Measurements from ENCODE around the gene CDC25A. TPM values are rescaled to one million over a fixed set of nuclear protein-coding genes. Genes with fewer than 3 reads are reported as not detected.

The CDC25A gene
- total RNA-seq, 2 donors from 2014 or later = 40.4 to 50.9 TPM

- Histone ChIP-seq H3K4me1 (ENCODE audit: control insufficient read depth, insufficient read depth, low read length) (no peaks in the 10 kb centered on the region), H3K27ac (ENCODE audit: low read depth, low read length) (no peak overlapping the region), H3K36me3 (ENCODE audit: control insufficient read depth, insufficient read depth, low read length) (no peaks in the 10 kb centered on the region), H3K4me3 (ENCODE audit: low read length) (no peak overlapping the region), H3K9ac (ENCODE audit: extremely low read depth, low read length, poor library complexity, severe bottlenecking) (no peak overlapping the region), H3K9me3 (ENCODE audit: control insufficient read depth, low read length) (no peaks in the 10 kb centered on the region), H3K27me3 (ENCODE audit: control insufficient read depth, insufficient read depth, low read length, poor library complexity, severe bottlenecking) (no peaks in the 10 kb centered on the region)
- no peaks in the 10 kb centered on the region for H3K36me3 Mint-ChIP-seq (ENCODE audit: low read depth)
- no peaks in the 10 kb centered on the region for H3K4me1 Mint-ChIP-seq
- H3K27ac Mint-ChIP-seq = no peak overlapping the region
- no peak overlapping the region for H3K4me3 Mint-ChIP-seq
- DNase-seq = no peak
- TF ChIP-seq CTCF (conservative IDR thresholded peaks at IDR 0.05) = no peak
- WGBS, 2 experiments (ENCODE audit: insufficient coverage in 1 of 2, insufficient read length in 1 of 2) = 92 to 100% methylated on average over 2 to 3 of the region's 3 CpGs
- no peaks in the 10 kb centered on the region for H3K9me3 Mint-ChIP-seq
- H3K27me3 Mint-ChIP-seq (ENCODE audit: insufficient read depth) = peaks cover 16% of the 10 kb centered on the region
Measured at GRCh38 chr3:48225587-48225986, 37.4 kb upstream of the CDC25A start.

GRCh38 chr3:48222616-48223513, 34.6 kb upstream of the CDC25A start, which contains the start of gene CAMP:
TSS of gene CAMP (plus strand) at chr3:48223495. CDS start at chr3:48223512, 17 bp downstream.
- H3K9ac ChIP-seq (ENCODE audit: extremely low read depth, low read length, poor library complexity, severe bottlenecking) = no peak within 1 kb of the TSS
- DNase-seq = no peak
- Mint-ChIP-seq H3K27ac (no peak within 1 kb of the TSS), H3K27me3 (ENCODE audit: insufficient read depth) (peaks cover 24% of the 10 kb centered on the region), H3K4me1 (no peaks in the 10 kb centered on the region), H3K36me3 (ENCODE audit: low read depth) (no peaks in the 10 kb centered on the region), H3K4me3 (no peak within 1 kb of the TSS), H3K9me3 (no peaks in the 10 kb centered on the region)
- H3K4me3 ChIP-seq (ENCODE audit: low read length) = no peak within 1 kb of the TSS
- H3K36me3 ChIP-seq (ENCODE audit: control insufficient read depth, insufficient read depth, low read length) = no peaks in the 10 kb centered on the region
- no peaks in the 10 kb centered on the region for H3K27me3 ChIP-seq (ENCODE audit: control insufficient read depth, insufficient read depth, low read length, poor library complexity, severe bottlenecking)
- WGBS, 2 experiments (ENCODE audit: insufficient coverage in 1 of 2, insufficient read length in 1 of 2) = 88 to 93% methylated on average over 8 to 11 of the region's 11 CpGs
- H3K4me1 ChIP-seq (ENCODE audit: control insufficient read depth, insufficient read depth, low read length) = no peaks in the 10 kb centered on the region
- no peaks in the 10 kb centered on the region for H3K9me3 ChIP-seq (ENCODE audit: control insufficient read depth, low read length)
- no peak within 1 kb of the TSS for H3K27ac ChIP-seq (ENCODE audit: low read depth, low read length)
- TF ChIP-seq CTCF (conservative IDR thresholded peaks at IDR 0.05) = no peak

- Mint-ChIP-seq H3K4me3 (no peak overlapping the region), H3K4me1 (no peaks in the 10 kb centered on the region), H3K9me3 (no peaks in the 10 kb centered on the region), H3K27me3 (ENCODE audit: insufficient read depth) (peaks cover 22% of the 10 kb centered on the region), H3K36me3 (ENCODE audit: low read depth) (no peaks in the 10 kb centered on the region), H3K27ac (no peak overlapping the region)
- Histone ChIP-seq H3K9me3 (ENCODE audit: control insufficient read depth, low read length) (no peaks in the 10 kb centered on the region), H3K4me3 (ENCODE audit: low read length) (no peak overlapping the region), H3K4me1 (ENCODE audit: control insufficient read depth, insufficient read depth, low read length) (no peaks in the 10 kb centered on the region), H3K9ac (ENCODE audit: extremely low read depth, low read length, poor library complexity, severe bottlenecking) (no peak overlapping the region), H3K27me3 (ENCODE audit: control insufficient read depth, insufficient read depth, low read length, poor library complexity, severe bottlenecking) (no peaks in the 10 kb centered on the region), H3K36me3 (ENCODE audit: control insufficient read depth, insufficient read depth, low read length) (no peaks in the 10 kb centered on the region), H3K27ac (ENCODE audit: low read depth, low read length) (no peak overlapping the region)
- WGBS, 2 experiments (ENCODE audit: insufficient coverage in 1 of 2, insufficient read length in 1 of 2) = 89 to 90% methylated on average over 6 to 9 of the region's 9 CpGs
- DNase-seq = no peak
- no peak for TF ChIP-seq CTCF (conservative IDR thresholded peaks at IDR 0.05)
Measured at GRCh38 chr3:48220746-48221145, 32.5 kb upstream of the CDC25A start.
